Activated T-cell treated with anti-CD3 and anti-CD28 coated beads, Interleukin-2, amount 50 U/mL, for 48 hours (primary cell): ENCODE results near the gene SCYGR6.

Experiments used
- DNase-seq, 2 experiments: peaks; one replicate each; pipeline ENCODE4 v3.0.0-alpha.2; 2020

The SCYGR6 gene

DNA sequence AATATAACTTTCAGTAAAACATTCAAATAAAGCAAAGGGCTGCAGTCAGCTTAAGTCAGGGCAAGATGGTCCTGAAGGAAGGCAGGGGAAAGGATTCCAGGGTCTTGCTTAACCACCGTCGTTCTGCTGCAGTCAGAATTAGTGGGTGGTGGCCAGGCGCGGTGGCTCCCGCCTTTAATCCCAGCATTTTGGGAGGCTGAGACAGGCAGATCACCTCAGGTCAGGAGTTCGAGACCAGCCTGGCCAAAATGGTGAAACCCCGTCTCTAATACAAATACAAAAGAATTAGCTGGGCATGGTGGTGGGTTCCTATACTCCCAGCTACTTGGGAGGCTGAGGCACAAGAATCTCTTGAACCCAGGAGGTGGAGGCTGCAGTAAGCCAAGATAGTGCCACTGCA lies 13.6 kb downstream of the SCYGR6 start:
- DNase-seq: no peak

DNA sequence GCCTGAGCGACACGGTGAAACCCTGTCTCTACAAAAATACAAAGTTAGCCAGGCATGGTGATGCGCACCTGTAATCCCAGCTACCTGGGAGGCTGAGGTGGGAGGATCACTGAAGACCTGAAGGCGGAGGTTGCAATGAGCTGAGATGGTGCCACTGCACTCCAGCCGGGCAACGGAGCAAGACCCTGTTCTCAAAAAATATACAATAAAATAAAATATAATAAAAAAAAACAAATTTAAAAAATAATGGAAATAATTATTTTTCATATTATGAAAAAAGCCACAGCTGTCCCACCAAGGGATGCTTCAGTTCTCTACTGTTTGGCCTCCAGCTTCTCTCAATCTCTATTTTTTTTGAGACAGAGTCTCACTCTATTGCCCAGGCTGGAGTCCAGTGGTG lies 17.2 kb downstream of the SCYGR6 start:
- no peak for DNase-seq

DNA sequence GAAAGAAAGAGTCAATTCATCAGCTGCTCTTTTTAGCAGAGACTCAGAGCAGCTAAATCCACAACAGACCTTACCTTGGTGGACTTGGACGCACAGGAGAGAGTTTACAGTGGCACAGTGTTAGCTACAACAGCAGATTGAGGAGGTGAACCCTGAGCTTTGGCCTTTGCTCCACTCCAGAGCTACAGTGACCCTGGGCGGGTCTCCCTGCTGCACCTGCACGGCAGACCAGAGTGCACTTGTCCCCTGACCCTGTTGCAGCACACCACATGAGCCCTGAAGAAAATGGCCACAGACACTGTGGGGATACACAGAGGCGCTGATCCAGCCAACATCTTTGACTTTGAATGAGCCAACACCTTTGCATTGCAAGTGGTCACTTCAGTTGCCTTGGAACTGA lies 17.7 kb downstream of the SCYGR6 start:
- DNase-seq: no peak

DNA sequence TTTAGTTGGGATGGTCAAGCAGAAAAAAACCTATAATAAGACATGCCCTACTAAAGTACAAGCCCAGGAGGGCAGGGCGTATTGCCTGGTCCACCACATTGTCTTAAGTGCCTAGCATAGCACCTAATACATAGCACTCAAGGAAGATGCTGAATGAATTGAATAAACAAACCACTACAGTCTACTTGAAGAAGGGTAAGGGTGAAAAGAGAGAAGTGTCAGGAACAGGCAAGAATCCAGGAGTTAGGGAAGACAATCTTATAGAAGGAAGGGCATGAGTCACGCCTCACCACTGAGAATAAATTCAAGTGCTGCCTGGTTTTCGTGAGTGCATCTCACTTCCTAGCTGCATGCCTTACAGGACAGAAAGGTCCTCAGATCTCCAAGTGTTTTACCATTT lies 20.6 kb downstream of the SCYGR6 start:
- no peak for DNase-seq

DNA sequence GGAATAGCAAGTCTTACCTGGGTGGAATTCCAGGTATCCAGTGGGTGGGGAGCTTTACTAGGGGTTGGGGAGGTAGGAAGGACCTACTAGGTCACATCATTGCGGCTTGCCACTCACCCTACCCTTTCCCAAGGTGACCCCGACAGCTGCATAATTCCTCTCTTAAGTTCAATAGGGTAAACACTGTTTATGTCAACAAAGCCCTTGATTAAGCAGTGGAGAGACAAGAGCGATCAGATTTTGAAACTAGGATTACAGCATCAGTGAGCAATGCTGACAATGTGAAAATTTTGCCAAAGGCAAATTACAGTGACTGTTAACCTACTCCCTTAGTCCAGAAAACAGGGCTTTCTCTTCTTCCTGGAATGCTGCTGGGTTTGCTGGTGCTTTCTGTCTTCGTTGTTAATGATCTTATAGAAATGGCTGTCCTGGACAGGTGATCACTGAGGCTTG lies 21.3 kb downstream of the SCYGR6 start:
- DNase-seq: no peak

DNA sequence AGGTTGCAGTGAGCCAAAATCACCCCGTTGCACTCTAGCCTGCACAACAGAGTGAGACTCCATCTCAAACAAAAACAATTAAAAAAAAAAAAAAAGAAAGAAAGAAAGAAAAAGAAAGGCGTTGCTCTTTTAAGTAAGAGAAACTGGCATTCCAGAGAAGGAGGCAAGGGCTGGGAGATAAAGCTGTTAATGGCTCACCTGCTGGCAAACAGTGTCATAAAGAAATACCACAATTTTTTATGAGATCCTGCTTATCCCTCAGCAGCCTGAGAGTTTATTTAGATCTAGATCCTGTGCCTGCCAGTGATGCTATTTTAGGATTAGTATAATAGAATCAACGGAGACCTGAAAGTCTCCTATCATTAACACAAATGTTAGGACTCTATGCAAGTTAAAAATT lies 23.0 kb downstream of the SCYGR6 start:
- no peak for DNase-seq

DNA sequence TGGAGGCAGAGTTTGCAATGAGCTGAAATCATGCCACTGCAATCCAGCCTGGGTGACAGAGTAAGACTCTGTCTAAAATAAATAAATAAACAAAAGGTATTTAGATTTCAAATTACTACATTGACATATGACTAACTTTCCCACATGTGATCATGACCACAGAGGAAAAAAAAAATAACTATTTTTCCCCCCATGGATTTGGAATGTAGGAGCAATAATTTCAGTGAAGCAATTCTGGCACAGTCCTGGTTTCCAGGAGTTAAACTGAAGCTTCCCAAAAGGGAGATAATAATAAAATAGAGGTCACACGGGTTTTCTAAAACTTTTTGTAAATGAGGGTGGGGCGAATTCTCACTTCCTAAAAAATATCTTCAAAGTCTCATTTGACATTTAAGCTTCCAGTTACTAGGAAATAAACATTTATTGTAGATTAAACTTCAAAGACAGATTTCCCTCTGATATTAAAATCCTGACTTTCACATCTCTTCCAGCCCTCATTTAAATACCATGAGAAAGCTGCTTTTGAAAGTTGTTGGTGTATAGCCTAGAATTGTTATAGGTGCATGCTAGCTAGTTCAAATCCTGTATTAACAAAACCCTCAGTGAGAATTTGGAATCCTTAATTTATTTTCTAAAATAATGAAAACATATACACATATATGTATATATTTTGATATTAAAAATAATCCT lies 27.4 kb downstream of the SCYGR6 start:
- DNase-seq: no peak

DNA sequence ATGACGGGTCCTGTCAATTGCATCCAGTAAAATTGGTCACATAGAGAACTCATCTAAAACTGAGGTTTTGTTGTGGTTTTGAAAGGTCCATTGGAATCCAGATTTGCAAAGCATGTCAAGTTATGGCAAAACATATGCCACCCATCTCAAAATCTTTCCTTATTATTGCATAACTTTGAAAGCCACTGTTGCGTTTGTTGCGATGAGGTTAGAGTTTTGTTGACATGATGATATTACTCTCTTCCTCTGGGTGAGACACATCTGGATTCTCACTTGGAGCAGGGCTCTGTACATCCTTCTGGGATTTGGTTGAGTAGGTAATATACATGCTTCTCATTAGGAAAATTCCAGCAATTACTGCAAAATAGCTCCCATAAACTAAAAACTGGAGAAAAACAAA lies 37.4 kb downstream of the SCYGR6 start:
- DNase-seq: no peak

DNA sequence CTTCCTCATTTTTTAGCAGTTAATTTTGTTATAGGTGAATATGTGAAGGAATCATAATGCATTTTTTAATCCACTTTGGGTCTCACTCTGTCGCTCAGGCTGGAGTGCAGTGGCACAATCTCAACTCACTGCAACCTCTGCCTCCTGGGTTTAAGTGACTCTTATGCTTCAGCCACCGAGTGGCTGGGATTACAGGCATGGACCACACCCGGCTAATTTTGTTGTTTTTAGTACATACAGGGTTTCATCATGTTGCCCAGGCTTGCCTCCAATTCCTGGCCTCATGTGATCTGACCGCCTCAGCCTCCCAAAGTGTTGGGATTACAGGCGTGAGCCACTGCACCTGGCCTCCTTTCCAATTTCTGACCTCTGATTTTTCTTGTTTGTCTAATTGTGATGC lies 40.3 kb downstream of the SCYGR6 start:
- DNase-seq: no peak

DNA sequence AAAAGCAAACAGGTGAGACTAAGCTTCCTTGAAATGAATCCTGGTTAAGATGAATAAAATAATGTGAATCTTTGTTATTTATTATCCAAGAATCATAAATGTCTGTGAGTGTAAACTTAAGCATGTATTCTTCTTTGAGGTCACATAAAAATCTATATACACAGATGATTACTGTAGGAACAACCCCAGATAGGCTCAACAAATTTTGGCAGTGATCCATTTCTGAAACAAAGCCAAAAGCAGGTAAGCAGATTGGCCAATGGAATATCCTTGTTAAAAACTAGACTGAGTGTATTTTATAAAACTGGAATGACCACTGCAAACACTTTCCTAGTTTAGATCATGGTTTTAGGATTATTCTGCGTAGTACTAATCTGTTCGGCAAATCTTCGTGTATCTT lies 46.6 kb downstream of the SCYGR6 start:
- DNase-seq: no peak

DNA sequence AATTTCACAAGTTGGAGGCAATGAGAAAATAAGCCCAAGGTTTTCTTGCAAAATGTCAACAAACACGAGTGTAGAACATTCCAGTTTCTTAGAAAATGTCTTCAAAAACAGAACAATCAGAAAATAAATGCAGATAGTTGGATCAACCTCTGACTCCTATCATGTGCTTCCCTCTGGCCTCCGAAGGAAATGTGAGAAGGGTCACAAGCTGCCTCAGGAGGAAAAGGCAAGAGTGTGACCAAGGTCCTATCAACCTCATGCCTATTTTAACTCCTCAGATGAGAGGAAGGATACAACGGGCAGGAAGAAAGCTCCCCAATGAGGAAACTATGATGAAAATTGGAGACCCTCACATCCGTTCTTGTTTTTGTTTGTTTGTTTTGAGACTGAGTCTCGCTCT lies 50.1 kb downstream of the SCYGR6 start:
- DNase-seq: no peak
